HG02970 (cell line): ENCODE measurements around the gene PCCB.
"Not testable (repeated sequence)": the region's sequence is repeated elsewhere in the genome, so short reads cannot be mapped to it uniquely, and the experiment has no call there.

Experiments used
- ATAC-seq: cut with Tn5 transposase; IDR thresholded peaks from one replicate; pipeline ENCODE4 v1.9.1; 2021; ENCODE audit warnings: mild to moderate bottlenecking, moderate library complexity, moderate number of reproducible peaks; ENCODE audit not compliant: unreplicated experiment, low FRiP score

PCCB gene

GRCh38 chr3:136261826-136262225 lies 11.7 kb downstream of the PCCB start:
- ATAC-seq: no peak

- ATAC-seq: no peak
Observed at GRCh38 chr3:136262559-136262958, 12.4 kb downstream of the PCCB start.

- no peak for ATAC-seq
Observed at GRCh38 chr3:136263251-136263650, 13.1 kb downstream of the PCCB start.

- not testable (repeated sequence) for ATAC-seq
Observed at GRCh38 chr3:136266468-136267125, 16.5 kb downstream of the PCCB start.

GRCh38 chr3:136267235-136267634 lies 17.1 kb downstream of the PCCB start:
- ATAC-seq: no peak

GRCh38 chr3:136270179-136270578 lies 20.0 kb downstream of the PCCB start:
- no peak for ATAC-seq

- not testable (repeated sequence) for ATAC-seq
Observed at GRCh38 chr3:136271626-136272025, 21.5 kb downstream of the PCCB start.

GRCh38 chr3:136276049-136276755 lies 26.1 kb downstream of the PCCB start:
- ATAC-seq: no peak

GRCh38 chr3:136277115-136277514 lies 27.0 kb downstream of the PCCB start:
- no peak for ATAC-seq

GRCh38 chr3:136277634-136278033 lies 27.5 kb downstream of the PCCB start:
- ATAC-seq: no peak

GRCh38 chr3:136279092-136279491 lies 29.0 kb downstream of the PCCB start:
- ATAC-seq: no peak

GRCh38 chr3:136280961-136281360 lies 30.8 kb downstream of the PCCB start:
- no peak for ATAC-seq

GRCh38 chr3:136281966-136282520 lies 31.9 kb downstream of the PCCB start:
- no peak for ATAC-seq

GRCh38 chr3:136283627-136284026 lies 33.5 kb downstream of the PCCB start:
- ATAC-seq: no peak

GRCh38 chr3:136291302-136291701 lies 41.2 kb downstream of the PCCB start:
- no peak for ATAC-seq

- no peak for ATAC-seq
Observed at GRCh38 chr3:136292500-136292899, 42.4 kb downstream of the PCCB start.

- no peak for ATAC-seq
Observed at GRCh38 chr3:136293279-136293678, 43.1 kb downstream of the PCCB start.

- ATAC-seq: no peak
Observed at GRCh38 chr3:136294176-136294575, 44.0 kb downstream of the PCCB start.

GRCh38 chr3:136296960-136297359 lies 46.8 kb downstream of the PCCB start:
- ATAC-seq: no peak

GRCh38 chr3:136297826-136298225 lies 47.7 kb downstream of the PCCB start:
- ATAC-seq: no peak

GRCh38 chr3:136300444-136300843 lies 50.3 kb downstream of the PCCB start:
- no peak for ATAC-seq

- ATAC-seq: no peak
Observed at GRCh38 chr3:136305879-136306278, 55.7 kb downstream of the PCCB start.
